ENCODE measurements around the gene SCGB2A2. TPM values are rescaled to one million over a fixed set of nuclear protein-coding genes. Genes with fewer than 3 reads are reported as not detected.

SCGB2A2 gene
- total RNA-seq, 2 donors from 2014 or later = not detected

- Mint-ChIP-seq H3K27ac (no peak overlapping the region), H3K9me3 (peaks cover 0 to 2% of the 10 kb centered on the region in 2 donors), H3K27me3 (ENCODE audit: low read depth) (peaks cover 47% of the 10 kb centered on the region), H3K4me3 (no peak overlapping the region), H3K4me1 (ENCODE audit: low read depth) (peaks cover 10% of the 10 kb centered on the region), H3K36me3 (ENCODE audit: insufficient read depth in 2 of 2) (peaks cover 0 to 2% of the 10 kb centered on the region in 2 donors)
- no peak for DNase-seq
- no peak for ATAC-seq (replicated peaks in 1 of 2)
Measured at GRCh38 chr11:62260261-62260953, 9.6 kb upstream of the SCGB2A2 start.

GRCh38 chr11:62264004-62264403 is 6.0 kb upstream of the SCGB2A2 start:
- Mint-ChIP-seq H3K4me1 (ENCODE audit: low read depth) (peaks cover 38% of the 10 kb centered on the region), H3K9me3 (peaks cover 0 to 2% of the 10 kb centered on the region in 2 donors), H3K36me3 (ENCODE audit: insufficient read depth in 2 of 2) (peaks cover 0 to 2% of the 10 kb centered on the region in 2 donors), H3K4me3 (peak overlapping the region in 1 of 2 donors; percentile 7), H3K27me3 (ENCODE audit: low read depth) (peaks cover 28% of the 10 kb centered on the region), H3K27ac (no peak overlapping the region)
- ATAC-seq (replicated peaks in 1 of 2) (no peak), DNase-seq (no peak)

- ATAC-seq (replicated peaks in 1 of 2) = peak; percentile 90 to 91
- Mint-ChIP-seq H3K27ac (peak overlapping the region; percentile 10), H3K9me3 (peaks cover 0 to 2% of the 10 kb centered on the region in 2 donors), H3K27me3 (ENCODE audit: low read depth) (peaks cover 19% of the 10 kb centered on the region), H3K4me3 (peak overlapping the region; percentile 35 to 48), H3K4me1 (ENCODE audit: low read depth) (peaks cover 38% of the 10 kb centered on the region), H3K36me3 (ENCODE audit: insufficient read depth in 2 of 2) (peaks cover 0 to 2% of the 10 kb centered on the region in 2 donors)
- DNase-seq = peak; percentile 18 to 36
Measured at GRCh38 chr11:62266558-62266957, 3.4 kb upstream of the SCGB2A2 start.

- ATAC-seq (replicated peaks in 1 of 2) (peak; percentile 30 to 34), DNase-seq (no peak)
- Mint-ChIP-seq H3K27ac (no peak overlapping the region), H3K9me3 (peaks cover 0 to 2% of the 10 kb centered on the region in 2 donors), H3K27me3 (ENCODE audit: low read depth) (peaks cover 19% of the 10 kb centered on the region), H3K36me3 (ENCODE audit: insufficient read depth in 2 of 2) (peaks cover 0 to 2% of the 10 kb centered on the region in 2 donors), H3K4me1 (ENCODE audit: low read depth) (peaks cover 38% of the 10 kb centered on the region), H3K4me3 (peak overlapping the region in 1 of 2 donors; percentile 35)
Measured at GRCh38 chr11:62267050-62267449, 2.9 kb upstream of the SCGB2A2 start.

- peaks cover 19% of the 10 kb centered on the region for H3K27me3 Mint-ChIP-seq (ENCODE audit: low read depth)
- ATAC-seq (replicated peaks in 1 of 2) (peak; percentile 56), DNase-seq (no peak)
- H3K4me3 Mint-ChIP-seq = no peak overlapping the region
- peaks cover 0 to 2% of the 10 kb centered on the region in 2 donors for H3K36me3 Mint-ChIP-seq (ENCODE audit: insufficient read depth in 2 of 2)
- H3K27ac Mint-ChIP-seq = no peak overlapping the region
- peaks cover 38% of the 10 kb centered on the region for H3K4me1 Mint-ChIP-seq (ENCODE audit: low read depth)
- peaks cover 0 to 2% of the 10 kb centered on the region in 2 donors for H3K9me3 Mint-ChIP-seq
Measured at GRCh38 chr11:62267576-62267975, 2.4 kb upstream of the SCGB2A2 start.

GRCh38 chr11:62273284-62273683 is 3.3 kb downstream of the SCGB2A2 start:
- Mint-ChIP-seq H3K9me3 (no peaks in the 10 kb centered on the region), H3K36me3 (ENCODE audit: insufficient read depth in 2 of 2) (no peaks in the 10 kb centered on the region), H3K27ac (no peak overlapping the region), H3K27me3 (ENCODE audit: low read depth) (peaks cover 6% of the 10 kb centered on the region), H3K4me1 (ENCODE audit: low read depth) (peaks cover 5% of the 10 kb centered on the region), H3K4me3 (no peak overlapping the region)
- no peak for DNase-seq
- no peak for ATAC-seq (replicated peaks in 1 of 2)

GRCh38 chr11:62273789-62274275 is 3.9 kb downstream of the SCGB2A2 start:
- ATAC-seq (replicated peaks in 1 of 2) (no peak), DNase-seq (no peak)
- Mint-ChIP-seq H3K4me3 (no peak overlapping the region), H3K36me3 (ENCODE audit: insufficient read depth in 2 of 2) (no peaks in the 10 kb centered on the region), H3K27ac (no peak overlapping the region), H3K9me3 (no peaks in the 10 kb centered on the region), H3K27me3 (ENCODE audit: low read depth) (peaks cover under 1% of the 10 kb centered on the region), H3K4me1 (ENCODE audit: low read depth) (peaks cover under 1% of the 10 kb centered on the region)

- no peaks in the 10 kb centered on the region for H3K4me1 Mint-ChIP-seq (ENCODE audit: low read depth)
- H3K27me3 Mint-ChIP-seq (ENCODE audit: low read depth) = peaks cover 4% of the 10 kb centered on the region
- no peak overlapping the region for H3K4me3 Mint-ChIP-seq
- no peaks in the 10 kb centered on the region for H3K9me3 Mint-ChIP-seq
- H3K27ac Mint-ChIP-seq = no peak overlapping the region
- H3K36me3 Mint-ChIP-seq (ENCODE audit: insufficient read depth in 2 of 2) = no peaks in the 10 kb centered on the region
- ATAC-seq (replicated peaks in 1 of 2) (no peak), DNase-seq (no peak)
Measured at GRCh38 chr11:62280452-62280851, 10.5 kb downstream of the SCGB2A2 start.

- H3K36me3 Mint-ChIP-seq (ENCODE audit: insufficient read depth in 2 of 2) = no peaks in the 10 kb centered on the region
- no peaks in the 10 kb centered on the region for H3K4me1 Mint-ChIP-seq (ENCODE audit: low read depth)
- H3K27ac Mint-ChIP-seq = no peak overlapping the region
- no peak for DNase-seq
- no peak for ATAC-seq (replicated peaks in 1 of 2)
- no peaks in the 10 kb centered on the region for H3K9me3 Mint-ChIP-seq
- no peak overlapping the region for H3K4me3 Mint-ChIP-seq
- peaks cover 6% of the 10 kb centered on the region for H3K27me3 Mint-ChIP-seq (ENCODE audit: low read depth)
Measured at GRCh38 chr11:62295504-62295903, 25.5 kb downstream of the SCGB2A2 start.

GRCh38 chr11:62298975-62299374 is 29.0 kb downstream of the SCGB2A2 start, which contains the start of gene SCGB1D4:
SCGB1D4 (minus strand) TSS chr11:62299075; CDS start chr11:62299010, 65 bp downstream.
- no peaks in the 10 kb centered on the region for H3K4me1 Mint-ChIP-seq (ENCODE audit: low read depth)
- no peaks in the 10 kb centered on the region for H3K36me3 Mint-ChIP-seq (ENCODE audit: insufficient read depth in 2 of 2)
- H3K27me3 Mint-ChIP-seq (ENCODE audit: low read depth) = peaks cover 19% of the 10 kb centered on the region
- H3K9me3 Mint-ChIP-seq = no peaks in the 10 kb centered on the region
- no peak within 1 kb of the TSS for H3K4me3 Mint-ChIP-seq
- H3K27ac Mint-ChIP-seq = no peak within 1 kb of the TSS
- DNase-seq = no peak
- ATAC-seq (replicated peaks in 1 of 2) = no peak

GRCh38 chr11:62306227-62306626 is 36.3 kb downstream of the SCGB2A2 start:
- DNase-seq (no peak), ATAC-seq (replicated peaks in 1 of 2) (no peak)
- Mint-ChIP-seq H3K36me3 (ENCODE audit: insufficient read depth in 2 of 2) (no peaks in the 10 kb centered on the region), H3K4me1 (ENCODE audit: low read depth) (peaks cover 3% of the 10 kb centered on the region), H3K27me3 (ENCODE audit: low read depth) (peaks cover 38% of the 10 kb centered on the region), H3K4me3 (no peak overlapping the region), H3K9me3 (peaks cover 0 to 5% of the 10 kb centered on the region in 2 donors), H3K27ac (no peak overlapping the region)

- peaks cover 14% of the 10 kb centered on the region for H3K4me1 Mint-ChIP-seq (ENCODE audit: low read depth)
- ATAC-seq (replicated peaks in 1 of 2) (no peak), DNase-seq (no peak)
- no peak overlapping the region for H3K27ac Mint-ChIP-seq
- no peak overlapping the region for H3K4me3 Mint-ChIP-seq
- peaks cover 44% of the 10 kb centered on the region for H3K27me3 Mint-ChIP-seq (ENCODE audit: low read depth)
- H3K36me3 Mint-ChIP-seq (ENCODE audit: insufficient read depth in 2 of 2) = no peaks in the 10 kb centered on the region
- H3K9me3 Mint-ChIP-seq = peaks cover 0 to 5% of the 10 kb centered on the region in 2 donors
Measured at GRCh38 chr11:62307950-62308349, 38.0 kb downstream of the SCGB2A2 start.

- Mint-ChIP-seq H3K36me3 (ENCODE audit: insufficient read depth in 2 of 2) (no peaks in the 10 kb centered on the region), H3K27me3 (ENCODE audit: low read depth) (peaks cover 44% of the 10 kb centered on the region), H3K9me3 (peaks cover 0 to 5% of the 10 kb centered on the region in 2 donors), H3K4me1 (ENCODE audit: low read depth) (peaks cover 14% of the 10 kb centered on the region), H3K4me3 (no peak overlapping the region), H3K27ac (no peak overlapping the region)
- no peak for ATAC-seq (replicated peaks in 1 of 2)
- DNase-seq = no peak
Measured at GRCh38 chr11:62309991-62310390, 40.0 kb downstream of the SCGB2A2 start.
